ENCODE data around the gene PANK2.
"Not testable (repeated sequence)": the region's sequence is repeated elsewhere in the genome, so short reads cannot be mapped to it uniquely, and the experiment has no call there.

The PANK2 gene

GRCh38 chr20:3896853-3897583, 7.8 kb downstream of the PANK2 start:
- Histone ChIP-seq H3K4me3 (ENCODE audit: low read depth in 1 of 2, low read length in 2 of 2) (no peak overlapping the region), H3K27me3 (ENCODE audit: insufficient read depth, low read length, poor library complexity) (no peaks in the 10 kb centered on the region), H3K27ac (ENCODE audit: low read length) (no peak overlapping the region), H3K79me2 (ENCODE audit: insufficient read depth, low read length) (peaks cover 100% of the 10 kb centered on the region), H3K9me3 (ENCODE audit: insufficient read depth, low read length, severe bottlenecking) (no peaks in the 10 kb centered on the region), H4K20me1 (ENCODE audit: insufficient read depth, low read length) (peaks cover 92% of the 10 kb centered on the region), H2AFZ (ENCODE audit: low read depth, low read length) (no peak overlapping the region), H3K4me1 (ENCODE audit: insufficient read depth, low read length) (peaks cover 38% of the 10 kb centered on the region), H3K9ac (ENCODE audit: low read depth, low read length) (0 out of 2 replicates have a peak overlapping the region, but pooled peaks have one; percentile 2), H3K4me2 (ENCODE audit: insufficient read depth, low read length) (peak overlapping the region; percentile 29; the same call in 1 of the 2 replicates), H3K36me3 (ENCODE audit: insufficient read depth, low read length) (peaks cover 41% of the 10 kb centered on the region)
- DNase-seq (no peak), ATAC-seq (ENCODE audit: insufficient read depth, low read depth) (no peak; the same call in 2 of the 3 replicates)
- no peak for TF ChIP-seq EZH2 (IDR thresholded peaks at IDR 0.05; ENCODE audit: borderline replicate concordance, low read depth, low read length, severe bottlenecking)

GRCh38 chr20:3898181-3898580, 9.0 kb downstream of the PANK2 start:
- not testable (repeated sequence) for H3K9me3 ChIP-seq (ENCODE audit: insufficient read depth, low read length, severe bottlenecking); DNase-seq; ATAC-seq (ENCODE audit: insufficient read depth, low read depth); H3K9ac ChIP-seq (ENCODE audit: low read depth, low read length); H3K27me3 ChIP-seq (ENCODE audit: insufficient read depth, low read length, poor library complexity); H3K4me3 ChIP-seq (ENCODE audit: low read depth in 1 of 2, low read length in 2 of 2); H3K4me2 ChIP-seq (ENCODE audit: insufficient read depth, low read length); H3K27ac ChIP-seq (ENCODE audit: low read length); H2AFZ ChIP-seq (ENCODE audit: low read depth, low read length)
- H3K79me2 ChIP-seq (ENCODE audit: insufficient read depth, low read length): peaks cover 100% of the 10 kb centered on the region
- peaks cover 92% of the 10 kb centered on the region for H4K20me1 ChIP-seq (ENCODE audit: insufficient read depth, low read length)
- peaks cover 31% of the 10 kb centered on the region for H3K36me3 ChIP-seq (ENCODE audit: insufficient read depth, low read length)
- peaks cover 27% of the 10 kb centered on the region for H3K4me1 ChIP-seq (ENCODE audit: insufficient read depth, low read length)

GRCh38 chr20:3898639-3899038, 9.5 kb downstream of the PANK2 start:
- Histone ChIP-seq H3K9ac (ENCODE audit: low read depth, low read length) (no peak overlapping the region), H3K4me1 (ENCODE audit: insufficient read depth, low read length) (peaks cover 23% of the 10 kb centered on the region), H3K9me3 (ENCODE audit: insufficient read depth, low read length, severe bottlenecking) (no peaks in the 10 kb centered on the region), H2AFZ (ENCODE audit: low read depth, low read length) (no peak overlapping the region), H3K27me3 (ENCODE audit: insufficient read depth, low read length, poor library complexity) (no peaks in the 10 kb centered on the region), H3K4me2 (ENCODE audit: insufficient read depth, low read length) (no peak overlapping the region), H3K36me3 (ENCODE audit: insufficient read depth, low read length) (peaks cover 28% of the 10 kb centered on the region), H3K79me2 (ENCODE audit: insufficient read depth, low read length) (peaks cover 100% of the 10 kb centered on the region), H3K4me3 (ENCODE audit: low read depth in 1 of 2, low read length in 2 of 2) (no peak overlapping the region), H3K27ac (ENCODE audit: low read length) (no peak overlapping the region), H4K20me1 (ENCODE audit: insufficient read depth, low read length) (peaks cover 90% of the 10 kb centered on the region)
- ATAC-seq (ENCODE audit: insufficient read depth, low read depth) (no peak), DNase-seq (no peak)
- no peak for TF ChIP-seq CTCF (IDR thresholded peaks at IDR 0.05; ENCODE audit: borderline replicate concordance, extremely low read depth, low read length, poor library complexity, severe bottlenecking)
- TF ChIP-seq EZH2 (IDR thresholded peaks at IDR 0.05; ENCODE audit: borderline replicate concordance, low read depth, low read length, severe bottlenecking): no peak

GRCh38 chr20:3900187-3900604, 11.0 kb downstream of the PANK2 start:
- no peak overlapping the region for H3K9ac ChIP-seq (ENCODE audit: low read depth, low read length)
- no peak overlapping the region for H3K27ac ChIP-seq (ENCODE audit: low read length)
- H3K4me1 ChIP-seq (ENCODE audit: insufficient read depth, low read length): peaks cover 19% of the 10 kb centered on the region
- H4K20me1 ChIP-seq (ENCODE audit: insufficient read depth, low read length): peaks cover 90% of the 10 kb centered on the region
- no peak for DNase-seq
- ATAC-seq (ENCODE audit: insufficient read depth, low read depth): 0 out of 3 replicates have a peak, but pooled peaks have one; percentile 19
- no peaks in the 10 kb centered on the region for H3K27me3 ChIP-seq (ENCODE audit: insufficient read depth, low read length, poor library complexity)
- H3K79me2 ChIP-seq (ENCODE audit: insufficient read depth, low read length): peaks cover 100% of the 10 kb centered on the region
- no peak overlapping the region; the same call in 1 of the 2 replicates for H3K4me2 ChIP-seq (ENCODE audit: insufficient read depth, low read length)
- H3K4me3 ChIP-seq (ENCODE audit: low read depth in 1 of 2, low read length in 2 of 2): no peak overlapping the region
- TF ChIP-seq EZH2 (IDR thresholded peaks at IDR 0.05; ENCODE audit: borderline replicate concordance, low read depth, low read length, severe bottlenecking): no peak
- TF ChIP-seq CTCF (IDR thresholded peaks at IDR 0.05; ENCODE audit: borderline replicate concordance, extremely low read depth, low read length, poor library complexity, severe bottlenecking): no peak
- H3K9me3 ChIP-seq (ENCODE audit: insufficient read depth, low read length, severe bottlenecking): no peaks in the 10 kb centered on the region
- no peak overlapping the region for H2AFZ ChIP-seq (ENCODE audit: low read depth, low read length)
- peaks cover 23% of the 10 kb centered on the region for H3K36me3 ChIP-seq (ENCODE audit: insufficient read depth, low read length)
